B cell (primary cell): Measurements from ENCODE around the gene ATAD2B. TPM values are rescaled to one million over a fixed set of nuclear protein-coding genes. Genes with fewer than 3 reads are reported as not detected.

Experiments used
- ATAC-seq: fragments of 200-7000 bp; cut with Tn5 transposase; one replicate; pipeline ENCODE4 v1.10.0; 2021; ENCODE audit warnings: low read depth, mild to moderate bottlenecking, moderate number of reproducible peaks, moderate library complexity
- CTCF ChIA-PET: fragments of 350-600 bp; sonication (Branson Sonifier 250); formaldehyde crosslinking; loops from one replicate; lab custom pipeline; 2021; ENCODE audit warnings: antibody characterized with exemption, inconsistent platforms; lab: Charles Lee
- POLR2A ChIA-PET: fragments of 350-600 bp; sonication (Branson Sonifier 250); formaldehyde crosslinking; loops from one replicate; lab custom pipeline; 2021; ENCODE audit warnings: antibody characterized with exemption; lab: Charles Lee
- DNase-seq: peaks from one replicate; pipeline ENCODE4 v3.0.0; 2013
- H2AFZ ChIP-seq: 2 replicates; pipeline ENCODE4 v1.6.1; 2012; ENCODE audit warnings: mild to moderate bottlenecking, low read depth, low read length; ENCODE audit not compliant: insufficient read depth, poor library complexity, severe bottlenecking
- H3K27ac ChIP-seq, 2 donors: 1 replicate in 1 of 2; 2 replicates in 1 of 2; pipeline ENCODE4 v1.5.1; 2012 to 2013; ENCODE audit warnings: low read length in 2 of 2, mild to moderate bottlenecking in 2 of 2, moderate library complexity in 1 of 2
- H3K27me3 ChIP-seq, 4 experiments: fragments of 200-600 bp in 1 of 4; sonication (generic) in 1 of 4; replicated peaks in 1 of 4; 1 replicate in 2 of 4; 2 replicates in 2 of 4; pipeline versions ENCODE4 v1.6.1 to v1.7.0; 2013 to 2016; ENCODE audit warnings: low read length in 3 of 4, mild to moderate bottlenecking in 2 of 4, mixed read lengths in 1 of 4, moderate library complexity in 1 of 4; ENCODE audit not compliant: insufficient read depth in 4 of 4, control insufficient read depth in 3 of 4; ENCODE audit errors: control extremely low read depth in 1 of 4
- H3K36me3 ChIP-seq, 2 experiments: replicated peaks in 1 of 2; 1 replicate in 1 of 2; 2 replicates in 1 of 2; pipeline versions ENCODE4 v1.6.1 to v1.7.1; 2013; ENCODE audit warnings: low read length in 1 of 2; ENCODE audit not compliant: insufficient read depth in 2 of 2, control insufficient read depth in 1 of 2; ENCODE audit errors: control extremely low read depth in 1 of 2, extremely low read depth in 1 of 2
- H3K4me1 ChIP-seq, 2 donors: fragments of 200-600 bp in 1 of 2; sonication (generic) in 1 of 2; 1 replicate in 1 of 2; 2 replicates in 1 of 2; pipeline versions ENCODE4 v1.5.1 to v1.6.1; 2013 to 2017; ENCODE audit warnings: low read length in 2 of 2; ENCODE audit not compliant: control insufficient read depth in 2 of 2, insufficient read depth in 2 of 2
- H3K4me2 ChIP-seq: replicated peaks from 2 replicates; pipeline ENCODE3; 2012; ENCODE audit warnings: mild to moderate bottlenecking, low read depth, low read length; ENCODE audit not compliant: poor library complexity, severe bottlenecking
- H3K4me3 ChIP-seq, 5 experiments: fragments of 200-600 bp in 1 of 5; sonication (generic) in 1 of 5; 1 replicate in 3 of 5; 2 replicates in 2 of 5; pipeline versions ENCODE4 v1.5.1 to v1.7.0; 2011 to 2016; ENCODE audit warnings: low read length in 4 of 5, mild to moderate bottlenecking in 4 of 5, low read depth in 2 of 5, control low read depth in 1 of 5, moderate library complexity in 1 of 5; ENCODE audit not compliant: insufficient read depth in 1 of 5; ENCODE audit errors: control extremely low read depth in 1 of 5, extremely low read depth in 1 of 5
- H3K79me2 ChIP-seq: fragments of 200-600 bp; sonication (generic); one replicate; pipeline ENCODE4 v1.6.0; 2016; ENCODE audit warnings: low read length; ENCODE audit not compliant: control insufficient read depth, insufficient read depth
- H3K9ac ChIP-seq: fragments of 200-600 bp; sonication (generic); 2 replicates; pipeline ENCODE4 v1.6.1; 2017; ENCODE audit warnings: mild to moderate bottlenecking, low read length, moderate library complexity
- H3K9me3 ChIP-seq, 3 donors: one replicate each; pipeline versions ENCODE4 v1.6.1 to v1.7.1; 2013; ENCODE audit warnings: low read length in 2 of 3; ENCODE audit not compliant: control insufficient read depth in 2 of 3, insufficient read depth in 1 of 3; ENCODE audit errors: control extremely low read depth in 1 of 3
- H4K20me1 ChIP-seq: 2 replicates; pipeline ENCODE4 v1.6.0; 2012; ENCODE audit warnings: mild to moderate bottlenecking, low read length; ENCODE audit not compliant: insufficient read depth, control insufficient read depth, poor library complexity, severe bottlenecking
- H3K27ac Mint-ChIP-seq: one replicate; pipeline ENCODE4 v1.8.0; 2021; ENCODE audit warnings: mixed read lengths
- H3K27me3 Mint-ChIP-seq: one replicate; pipeline ENCODE4 v1.8.0; 2021; ENCODE audit warnings: mixed read lengths
- H3K4me1 Mint-ChIP-seq: one replicate; pipeline ENCODE4 v1.8.0; 2021; ENCODE audit warnings: mixed read lengths
- H3K4me3 Mint-ChIP-seq: one replicate; pipeline ENCODE4 v1.8.0; 2021; ENCODE audit warnings: mixed read lengths
- H3K9me3 Mint-ChIP-seq: one replicate; pipeline ENCODE4 v1.8.0; 2022; ENCODE audit warnings: mixed read lengths; ENCODE audit not compliant: insufficient read depth
- CTCF ChIP-seq: fragments of 200-600 bp; IDR thresholded peaks from one replicate; pipeline ENCODE4 v1.8.0; 2022; ENCODE audit warnings: antibody characterized with exemption, mild to moderate bottlenecking
- EZH2 ChIP-seq: IDR thresholded peaks from 2 replicates; pipeline ENCODE4 v1.6.1; 2012; ENCODE audit warnings: borderline replicate concordance, low read depth, mild to moderate bottlenecking, moderate library complexity, low read length; ENCODE audit not compliant: insufficient read depth, poor library complexity, severe bottlenecking
- WGBS: methylation state at CpG from one replicate; pipeline ENCODE4 v1.1.5; 2013; ENCODE audit warnings: missing lambda C conversion rate; ENCODE audit not compliant: insufficient coverage; 5-methylcytosine and 5-hydroxymethylcytosine counted together
- intact Hi-C: fragments of 100-400 bp; cut with micrococcal nuclease; formaldehyde crosslinking; loops from one replicate; pipeline ENCODE4 v1.10.0; 2022
- polyA plus RNA-seq: library from polyadenylated mRNA; depleted of rRNA; stranded (reverse); fragments of >200 nt; gene quantifications from 2 replicates; pipeline ENCODE4 v1.2.3, GENCODE V29; 2012
- total RNA-seq, 2 donors: library from RNA; stranded (reverse); fragments of 120-200 nt in 1 of 2; gene quantifications; 1 replicate in 1 of 2; 2 replicates in 1 of 2; pipeline versions ENCODE4 v1.2.3 to v1.2.4, GENCODE V29; 2013 to 2022

ATAD2B gene
- total and polyA plus RNA-seq, 2 donors (not counting 1 experiment from before 2014, with no cell fraction given), result 5.1 to 90.8 TPM

- H3K9me3 Mint-ChIP-seq, result no peaks in the 10 kb centered on the region
- no peak for DNase-seq
- CTCF ChIA-PET, result interaction anchor here (0.7 to 5.5 kb wide), 27 partner anchors 8 to 158 kb away, joined by 3 to 66 read pairs (median 5); partner anchors contain the start of genes FKBP1B, SF3B6, TP53I3 and UBXN2A
Observed at GRCh38 chr2:23926290-23926749, 603 bp downstream of the ATAD2B start.

More at GRCh38 chr2:23926290-23926749, 603 bp downstream of the ATAD2B start:
- peaks cover 54% of the 10 kb centered on the region for H3K4me1 Mint-ChIP-seq
- Histone ChIP-seq H3K36me3 (peaks cover 0 to 4% of the 10 kb centered on the region in 2 experiments), H3K9ac (peak overlapping the region; percentile 100), H3K79me2 (peaks cover 61% of the 10 kb centered on the region), H3K9me3 (no peaks in the 10 kb centered on the region), H4K20me1 (peaks cover 44% of the 10 kb centered on the region), H3K4me2 (peak overlapping the region; percentile 93), H3K4me1 (peaks cover 18 to 26% of the 10 kb centered on the region in 2 donors), H3K4me3 (peak overlapping the region; percentile 58 to 100 (median 98)), H2AFZ (peak overlapping the region; percentile 86), H3K27me3 (no peaks in the 10 kb centered on the region), H3K27ac (peak overlapping the region; percentile 96 to 99)
- TF ChIP-seq CTCF (no peak), EZH2 (no peak)
- H3K4me3 Mint-ChIP-seq, result peak overlapping the region; percentile 96
- POLR2A ChIA-PET, result interaction anchor here (1.1 to 3.9 kb wide), 13 partner anchors 8 to 196 kb away, joined by 3 to 47 read pairs (median 6); partner anchors contain the start of genes SF3B6, TP53I3, UBXN2A and WDCP
- peak overlapping the region; percentile 97 for H3K27ac Mint-ChIP-seq
- H3K27me3 Mint-ChIP-seq, result no peaks in the 10 kb centered on the region
- intact Hi-C loops, result loop anchor here (1.0 to 10.0 kb wide), 5 partner anchors 34 to 1746 kb away; partner anchors contain the start of gene DTNB
- WGBS, result under 1% methylated on average over 39 of the region's 39 CpGs
- peak; percentile 16 for ATAC-seq
